GM23248 (cell line): ENCODE measurements around the gene CHAC2. TPM values are rescaled to one million over a fixed set of nuclear protein-coding genes. Genes with fewer than 3 reads are reported as not detected.

Experiments used
- DNase-seq: peaks from one replicate; pipeline ENCODE4 v3.0.0-alpha.2; 2015
- H2AFZ ChIP-seq: fragments of 200-600 bp; sonication (generic); 2 replicates; pipeline ENCODE4 v1.6.1; 2016; ENCODE audit warnings: antibody characterized with exemption
- H3F3A ChIP-seq: fragments of 200-600 bp; sonication (generic); 2 replicates; pipeline ENCODE4 v1.6.1; 2016; ENCODE audit warnings: mild to moderate bottlenecking, antibody characterized with exemption, mixed run types; ENCODE audit not compliant: insufficient read depth
- H3K27ac ChIP-seq: fragments of 200-600 bp; sonication (generic); 2 replicates; pipeline ENCODE4 v1.5.1; 2016; ENCODE audit warnings: mild to moderate bottlenecking
- H3K27me3 ChIP-seq: fragments of 200-600 bp; sonication (generic); replicated peaks from 2 replicates; pipeline ENCODE4 v1.6.1; 2016; ENCODE audit warnings: mild to moderate bottlenecking; ENCODE audit not compliant: insufficient read depth
- H3K36me3 ChIP-seq: fragments of 200-600 bp; sonication (generic); 2 replicates; pipeline ENCODE4 v1.6.1; 2016; ENCODE audit warnings: low read depth, mild to moderate bottlenecking
- H3K4me1 ChIP-seq: fragments of 200-600 bp; sonication (generic); 2 replicates; pipeline ENCODE4 v1.6.1; 2016; ENCODE audit warnings: mild to moderate bottlenecking; ENCODE audit not compliant: insufficient read depth
- H3K4me2 ChIP-seq: fragments of 200-600 bp; sonication (generic); one replicate; pipeline ENCODE4 v1.6.1; 2016; ENCODE audit warnings: mild to moderate bottlenecking; ENCODE audit not compliant: unreplicated experiment
- H3K4me3 ChIP-seq: fragments of 200-600 bp; sonication (generic); 2 replicates; pipeline ENCODE4 v1.5.1; 2016; ENCODE audit warnings: mild to moderate bottlenecking
- H3K79me2 ChIP-seq: fragments of 200-600 bp; sonication (generic); 2 replicates; pipeline ENCODE4 v1.6.1; 2016; ENCODE audit warnings: mild to moderate bottlenecking; ENCODE audit not compliant: insufficient read depth
- H3K9ac ChIP-seq: fragments of 200-600 bp; sonication (generic); 2 replicates; pipeline ENCODE4 v1.6.1; 2016; ENCODE audit warnings: mild to moderate bottlenecking
- H3K9me2 ChIP-seq: fragments of 200-600 bp; sonication (generic); 2 replicates; pipeline ENCODE4 v1.6.1; 2016; ENCODE audit warnings: mixed run types, mild to moderate bottlenecking, moderate library complexity; ENCODE audit not compliant: insufficient read depth
- H3K9me3 ChIP-seq: fragments of 200-600 bp; sonication (generic); one replicate; pipeline ENCODE4 v1.6.1; 2017; ENCODE audit warnings: low read depth
- H4K20me1 ChIP-seq: fragments of 200-600 bp; sonication (generic); 2 replicates; pipeline ENCODE4 v1.6.0; 2016; ENCODE audit not compliant: insufficient read depth
- EZH2 ChIP-seq: fragments of 200-600 bp; sonication (generic); IDR thresholded peaks from 2 replicates; pipeline ENCODE4 v1.6.1; 2018; ENCODE audit warnings: antibody characterized with exemption, mild to moderate bottlenecking; ENCODE audit not compliant: insufficient read depth, poor library complexity, severe bottlenecking
- EZH2phosphoT487 ChIP-seq: fragments of 200-600 bp; sonication (generic); IDR thresholded peaks from 2 replicates; pipeline ENCODE4 v1.6.1; 2018; ENCODE audit warnings: antibody characterized with exemption, moderate library complexity, mild to moderate bottlenecking, low read depth; ENCODE audit not compliant: insufficient read depth
- WGBS, 2 experiments: methylation state at CpG; one replicate each; pipeline ENCODE4 v1.1.6; 2015 to 2017; ENCODE audit warnings: low lambda C conversion rate in 2 of 2, low coverage in 1 of 2; ENCODE audit errors: missing lambda C conversion rate in 2 of 2; 5-methylcytosine and 5-hydroxymethylcytosine counted together
- in situ Hi-C: fragments of 300-500 bp; cut with MboI; formaldehyde crosslinking; loops from 2 replicates; pipeline ENCODE4 v1.15.0; 2020
- polyA plus RNA-seq: library from polyadenylated mRNA; unstranded; fragments of >200 nt; fragmentation: Nextera tagmentation; extraction: Ambion mirVana; gene quantifications from 2 replicates; pipeline ENCODE4 v1.2.1, GENCODE V29; 2016
- total RNA-seq: library from RNA; depleted of rRNA; stranded (reverse); fragments of >200 nt; shearing (Covaris generic); gene quantifications from 2 replicates; pipeline ENCODE4 v1.2.3, GENCODE V29; 2014

The CHAC2 gene
- total and polyA plus RNA-seq, 2 experiments from 2014 or later: 4.6 to 5.4 TPM

DNA sequence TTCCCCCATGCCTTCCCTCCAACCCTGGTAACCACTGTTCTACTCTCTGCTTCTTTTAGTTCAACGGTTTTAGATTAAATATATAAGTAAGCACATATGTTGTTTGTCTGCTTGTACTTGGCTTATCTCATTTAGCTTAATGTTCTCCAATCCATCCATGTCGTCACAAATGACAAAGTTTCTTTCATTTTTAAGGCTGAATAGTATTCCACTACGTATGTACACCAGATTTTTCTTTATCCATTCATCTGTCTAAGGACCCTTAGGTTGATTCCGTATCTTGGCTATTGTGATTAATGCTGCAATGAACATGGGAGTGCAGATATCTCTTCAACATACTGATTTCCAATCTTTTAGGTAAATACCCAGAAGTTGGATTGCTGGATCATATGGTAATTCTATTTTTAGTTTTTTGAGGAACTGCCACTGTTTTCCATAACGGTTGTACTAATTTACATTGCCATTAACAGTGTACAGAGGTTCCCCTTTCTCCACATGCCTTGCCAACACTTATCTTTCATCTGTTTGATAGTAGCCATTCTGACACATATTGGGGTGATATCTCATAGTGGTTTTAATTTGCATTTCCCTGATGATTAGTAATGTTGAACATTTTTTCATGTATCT, 11.0 kb downstream of the CHAC2 start:
- WGBS, 2 experiments: 84 to 88% methylated on average over 5 of the region's 5 CpGs
- H3F3A ChIP-seq: 0 out of 2 replicates have a peak, but pooled peaks cover 3% of the 10 kb centered on the region
- TF ChIP-seq EZH2phosphoT487 (no peak), EZH2 (no peak)
- no peak overlapping the region for H3K4me3 ChIP-seq
- no peak overlapping the region for H3K4me2 ChIP-seq
- no peaks in the 10 kb centered on the region for H3K9me2 ChIP-seq
- H3K4me1 ChIP-seq: 0 out of 2 replicates have a peak, but pooled peaks cover 2% of the 10 kb centered on the region
- H3K27ac ChIP-seq: no peak overlapping the region
- in situ Hi-C loops: no loop called here
- DNase-seq: no peak
- H3K36me3 ChIP-seq: no peaks in the 10 kb centered on the region
- no peak overlapping the region for H2AFZ ChIP-seq
- H3K9me3 ChIP-seq: no peaks in the 10 kb centered on the region
- no peaks in the 10 kb centered on the region for H3K27me3 ChIP-seq
- no peak overlapping the region for H3K9ac ChIP-seq
- no peaks in the 10 kb centered on the region for H4K20me1 ChIP-seq
- H3K79me2 ChIP-seq: peaks cover 99% of the 10 kb centered on the region

DNA sequence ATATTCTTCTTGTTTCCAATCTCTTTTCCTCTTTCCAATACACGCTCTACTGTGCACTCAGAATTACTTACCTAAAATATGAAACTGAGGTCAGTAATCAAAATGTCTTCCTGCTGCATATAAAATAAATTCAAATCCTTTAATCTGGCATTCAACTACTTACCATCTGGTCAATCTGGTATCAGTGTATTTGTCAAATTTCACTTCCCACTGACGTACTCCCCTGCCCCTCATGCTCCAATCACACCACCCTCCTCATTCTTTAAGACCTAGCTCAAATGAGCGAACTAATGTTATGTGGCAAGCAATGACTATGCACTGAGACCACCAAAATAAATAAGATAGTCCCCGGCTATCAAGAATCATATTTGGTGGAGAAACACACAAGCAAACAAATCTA, 12.5 kb downstream of the CHAC2 start:
- H4K20me1 ChIP-seq: no peaks in the 10 kb centered on the region
- H3K4me2 ChIP-seq: no peak overlapping the region
- DNase-seq: no peak
- peaks cover 16% of the 10 kb centered on the region for H3K4me1 ChIP-seq
- no peaks in the 10 kb centered on the region for H3K36me3 ChIP-seq
- no peak overlapping the region for H2AFZ ChIP-seq
- no peaks in the 10 kb centered on the region for H3K27me3 ChIP-seq
- H3K9ac ChIP-seq: no peak overlapping the region
- no peak overlapping the region for H3K4me3 ChIP-seq
- H3K9me2 ChIP-seq: no peaks in the 10 kb centered on the region
- 0 out of 2 replicates have a peak, but pooled peaks cover 12% of the 10 kb centered on the region for H3F3A ChIP-seq
- in situ Hi-C loops: no loop called here
- H3K27ac ChIP-seq: no peak overlapping the region
- no peaks in the 10 kb centered on the region for H3K9me3 ChIP-seq
- no peak for TF ChIP-seq EZH2
- TF ChIP-seq EZH2phosphoT487: no peak
- 97 to 99% methylated on average over 4 of the region's 4 CpGs for WGBS, 2 experiments
- peaks cover 99% of the 10 kb centered on the region for H3K79me2 ChIP-seq

GRCh38 chr2:53782676-53783075, 15.1 kb downstream of the CHAC2 start:
- Histone ChIP-seq H3K36me3 (no peaks in the 10 kb centered on the region), H3K9me2 (no peaks in the 10 kb centered on the region), H3K79me2 (peaks cover 99% of the 10 kb centered on the region), H3K4me1 (peaks cover 22% of the 10 kb centered on the region), H3K27ac (no peak overlapping the region), H3K9ac (no peak overlapping the region), H4K20me1 (no peaks in the 10 kb centered on the region), H3F3A (peaks cover 23% of the 10 kb centered on the region), H3K9me3 (no peaks in the 10 kb centered on the region), H3K4me2 (no peak overlapping the region), H3K4me3 (no peak overlapping the region), H3K27me3 (no peaks in the 10 kb centered on the region), H2AFZ (no peak overlapping the region)
- TF ChIP-seq EZH2 (no peak), EZH2phosphoT487 (no peak)
- DNase-seq: no peak
- in situ Hi-C loops: no loop called here
- 81 to 82% methylated on average over 8 of the region's 8 CpGs for whole genome bisulfite sequencing, 2 experiments

GRCh38 chr2:53784436-53784835, 16.8 kb downstream of the CHAC2 start:
- Histone ChIP-seq H3K9ac (peak overlapping the region; percentile 90), H3K9me2 (no peaks in the 10 kb centered on the region), H2AFZ (peak overlapping the region; percentile 42), H3K9me3 (no peaks in the 10 kb centered on the region), H3K4me3 (peak overlapping the region; percentile 95), H3F3A (peaks cover 26% of the 10 kb centered on the region), H3K36me3 (no peaks in the 10 kb centered on the region), H3K27me3 (no peaks in the 10 kb centered on the region), H3K4me1 (peaks cover 32% of the 10 kb centered on the region), H3K27ac (peak overlapping the region; percentile 81), H3K79me2 (peaks cover 99% of the 10 kb centered on the region), H3K4me2 (peak overlapping the region; percentile 86), H4K20me1 (no peaks in the 10 kb centered on the region)
- TF ChIP-seq EZH2phosphoT487: no peak
- TF ChIP-seq EZH2: no peak
- DNase-seq: peak; percentile 62
- in situ Hi-C loops: no loop called here
